Right ventricle myocardium superior (tissue), 1 donor: ENCODE results near the gene CRX. TPM values are rescaled to one million over a fixed set of nuclear protein-coding genes. Genes with fewer than 3 reads are reported as not detected.
"Not testable (repeated sequence)": the region's sequence is repeated elsewhere in the genome, so short reads cannot be mapped to it uniquely, and the experiment has no call there.

Source experiments
- ATAC-seq: fragments of 200-7000 bp; cut with Tn5 transposase; one replicate; pipeline ENCODE4 v1.9.1; 2020; ENCODE audit warnings: mild to moderate bottlenecking; ENCODE audit not compliant: poor library complexity
- DNase-seq: peaks from one replicate; pipeline ENCODE4 v3.0.0-alpha.2; 2020
- intact Hi-C: fragments of 100-400 bp; cut with DNase I; formaldehyde crosslinking; loops from one replicate; pipeline ENCODE4 v1.11.2; 2022
- long read RNA-seq: library from polyadenylated mRNA; unstranded; transcript quantifications from one replicate; pipeline ENCODE4 v2.0.0, GENCODE V29; 2021
- total RNA-seq: library from RNA; stranded (reverse); fragmentation: NEBNext Ultra II Directional; extraction: Animal tissue kit (Norgen Biotek cat#: 25700); gene quantifications from one replicate; pipeline ENCODE4 v1.2.1, GENCODE V29; 2021
- donor health status: DM: no; HTN: yes; CAD: no; lungs with severe emphysema.

CRX gene
- not detected for total RNA-seq
- long read RNA-seq = 0 reads

DNA sequence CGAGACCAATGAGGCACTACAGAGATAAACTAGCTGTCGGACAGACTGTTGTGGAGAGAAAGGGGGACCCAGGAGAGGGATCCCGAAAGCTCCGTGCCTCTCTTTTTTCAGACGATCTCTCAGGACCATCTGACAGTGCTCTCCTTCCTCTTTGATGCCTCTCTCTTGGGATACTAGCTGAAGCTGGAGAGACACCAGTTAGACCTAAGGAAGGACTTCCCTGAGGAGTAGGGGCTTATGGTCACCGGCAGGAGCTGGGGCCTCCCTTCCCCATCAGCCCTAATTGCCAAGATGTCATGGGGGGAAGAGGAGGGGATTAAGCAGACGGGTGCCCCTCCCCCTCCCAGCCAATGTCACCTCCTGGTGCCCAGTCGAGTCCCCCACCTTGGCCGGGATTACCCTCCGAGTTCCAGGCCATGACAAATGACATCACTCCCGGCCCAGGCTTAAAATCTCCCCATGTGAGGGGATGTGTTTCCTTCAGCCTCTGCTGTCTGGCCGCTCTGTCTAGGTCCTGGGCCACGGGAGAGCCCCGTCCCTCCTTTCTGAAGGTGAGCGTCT is at the start of gene CRX:
Gene CRX (plus strand): TSS at position 478 of the 561 bp plus-strand sequence. CDS start 12,507 bp downstream, outside the sequence.
- ATAC-seq = no peak
- intact Hi-C loops = no loop called here
- no peak for DNase-seq

GRCh38 chr19:47776568-47776967 is 45.2 kb upstream of the CRX start:
- DNase-seq (no peak), ATAC-seq (no peak)
- intact Hi-C loops = no loop called here

DNA sequence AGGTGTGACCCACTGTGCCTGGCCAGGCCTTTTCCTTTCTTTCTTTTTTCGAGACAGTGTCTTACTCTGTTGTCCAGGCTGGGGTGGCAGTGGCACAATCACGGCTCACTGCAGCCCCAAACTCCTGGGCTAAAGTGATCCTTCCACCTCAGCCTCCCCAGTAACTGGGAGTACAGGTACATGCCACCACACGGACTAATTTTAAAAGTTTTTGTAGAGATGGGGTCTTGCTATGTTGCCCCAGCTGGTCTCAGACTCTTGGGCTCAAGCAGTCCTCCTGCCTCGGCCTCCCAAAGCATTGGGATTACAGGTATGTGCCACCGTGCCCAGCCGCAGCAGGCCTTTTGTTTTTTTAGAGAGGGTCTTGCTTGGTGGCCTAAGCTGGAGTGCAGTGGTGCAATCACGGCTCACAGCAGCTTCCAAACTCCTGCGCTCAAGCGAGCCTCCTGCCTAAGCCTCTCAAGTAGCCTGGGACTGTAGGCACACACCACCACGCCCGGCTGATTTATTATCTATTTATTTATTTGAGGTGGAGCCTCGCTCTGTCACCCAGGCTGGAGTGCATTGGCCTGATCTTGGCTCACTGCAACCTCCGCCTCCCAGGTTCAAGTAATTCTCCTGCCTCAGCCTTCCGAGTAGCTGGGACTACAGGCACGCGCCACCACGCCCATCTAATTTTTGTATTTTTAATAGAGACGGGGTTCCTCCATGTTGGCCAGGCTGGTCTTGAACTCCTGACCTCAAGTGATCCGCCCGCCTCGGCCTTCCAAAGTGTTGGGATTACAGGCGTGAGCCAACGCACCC is 44.3 kb upstream of the CRX start:
- DNase-seq, ATAC-seq, intact Hi-C loops: not testable (repeated sequence)

DNA sequence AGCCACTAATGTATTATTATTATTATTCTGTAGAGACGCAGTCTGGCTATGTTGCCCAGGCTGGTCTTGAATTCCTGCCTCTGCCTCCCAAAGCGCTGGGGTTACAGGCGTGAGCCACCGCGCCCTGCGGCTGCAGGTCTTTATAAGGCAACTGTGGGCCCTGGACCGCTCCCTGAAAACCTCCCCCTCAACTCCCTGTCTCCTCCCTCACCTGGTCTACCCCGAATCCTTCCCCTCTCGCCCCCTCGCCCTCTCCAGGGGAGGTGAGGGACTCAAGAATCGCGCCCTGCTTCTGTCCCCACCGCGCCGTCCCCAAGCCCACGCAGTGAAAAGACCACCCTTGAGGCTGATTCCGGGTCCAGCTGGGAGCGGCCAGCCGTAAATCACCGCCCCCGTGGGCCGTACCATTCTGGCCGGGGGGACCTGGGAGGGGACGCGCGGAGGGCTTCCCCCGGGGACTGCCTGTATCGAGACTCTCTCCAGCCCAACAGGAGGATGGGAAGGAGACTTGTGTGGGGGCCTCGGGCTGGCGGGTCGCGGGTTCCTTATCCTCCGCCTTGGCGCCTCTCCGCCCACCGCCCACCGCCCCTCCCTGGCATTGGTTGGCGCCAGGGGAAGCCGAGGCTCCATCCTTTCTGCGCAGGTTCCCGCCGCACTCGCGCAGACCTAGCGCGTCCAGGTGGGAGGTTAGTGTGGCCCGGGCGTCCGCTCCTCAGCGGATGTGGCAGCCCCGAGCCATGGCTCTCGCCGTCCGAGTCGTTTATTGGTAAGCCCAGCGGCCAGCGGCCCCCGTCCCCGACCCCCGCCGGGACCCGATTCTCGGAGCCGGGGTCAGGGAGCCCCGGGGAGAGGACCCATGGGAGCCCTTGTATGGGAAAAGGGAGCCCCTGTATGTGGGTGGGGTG is 43.4 kb upstream of the CRX start, which contains the start of gene SELENOW:
Gene SELENOW (plus strand): TSS at position 655 of the 905 bp plus-strand sequence. CDS start 83 bp downstream, at position 738.
- DNase-seq (peak; percentile 84), ATAC-seq (peak; percentile 90)
- intact Hi-C loops = no loop called here

- DNase-seq = peak; percentile 50
- intact Hi-C loops = no loop called here
- peak; percentile 46 for ATAC-seq
These were observed 42.8 kb upstream of the CRX start for GRCh38 chr19:47778954-47779351.

- intact Hi-C loops = no loop called here
- DNase-seq (peak; percentile 85), ATAC-seq (peak; percentile 76)
These were observed 42.1 kb upstream of the CRX start for GRCh38 chr19:47779524-47780214.

DNA sequence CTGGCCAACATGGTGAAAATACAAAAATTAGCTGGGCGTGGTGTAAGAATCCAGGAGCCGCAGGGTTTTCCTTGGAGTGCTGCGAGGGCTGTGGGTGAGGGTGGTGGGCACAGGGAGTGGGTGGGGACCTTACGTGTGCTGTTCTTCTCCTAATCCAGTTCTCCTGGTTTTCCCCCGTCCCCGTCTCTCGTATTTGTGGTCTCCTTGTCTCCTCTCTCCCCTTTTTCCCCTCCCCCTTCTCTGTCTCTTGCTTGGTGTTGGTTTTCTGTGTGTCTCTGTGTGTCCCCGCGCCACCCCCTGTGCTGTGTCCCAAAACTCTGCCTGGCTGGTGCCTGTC is 41.6 kb upstream of the CRX start:
- ATAC-seq (no peak), DNase-seq (no peak)
- intact Hi-C loops = no loop called here

- ATAC-seq (no peak), DNase-seq (peak; percentile 63)
- intact Hi-C loops = no loop called here
These were observed 40.0 kb upstream of the CRX start for GRCh38 chr19:47781590-47782262.

GRCh38 chr19:47786566-47786965 is 35.2 kb upstream of the CRX start:
- intact Hi-C loops = no loop called here
- DNase-seq (no peak), ATAC-seq (no peak)

GRCh38 chr19:47787307-47787706 is 34.4 kb upstream of the CRX start:
- ATAC-seq, intact Hi-C loops, DNase-seq: not testable (repeated sequence)

DNA sequence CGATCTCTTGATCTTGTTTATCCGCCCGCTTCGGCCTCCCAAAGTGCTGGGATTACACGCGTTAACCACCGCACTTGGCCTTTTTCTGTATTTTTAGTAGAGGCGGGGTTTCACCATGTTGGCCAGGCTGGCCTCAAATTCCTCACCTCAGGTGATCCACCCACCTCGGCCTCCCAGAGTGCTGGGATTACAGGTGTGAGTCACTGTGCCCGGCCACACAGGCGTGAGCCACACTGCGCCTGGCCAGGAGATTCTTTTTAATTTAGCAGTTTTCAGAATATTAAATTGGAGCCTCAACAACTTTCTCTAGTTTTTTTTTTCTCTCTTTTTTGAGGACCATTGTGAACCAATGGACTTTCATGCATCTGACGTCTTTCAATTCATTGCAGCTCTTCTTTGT is 31.9 kb upstream of the CRX start:
- DNase-seq = not testable (repeated sequence)
- intact Hi-C loops = loop anchor here (2.0 kb wide), 1 partner anchor 23 kb away; no protein-coding TSS in a partner anchor

GRCh38 chr19:47790398-47790814 is 31.3 kb upstream of the CRX start:
- peak; percentile 90 for DNase-seq
- peak; percentile 60 for ATAC-seq
- intact Hi-C loops = no loop called here

More for the DNA sequence above, 31.9 kb upstream of the CRX start:
- not testable (repeated sequence) for ATAC-seq

DNA sequence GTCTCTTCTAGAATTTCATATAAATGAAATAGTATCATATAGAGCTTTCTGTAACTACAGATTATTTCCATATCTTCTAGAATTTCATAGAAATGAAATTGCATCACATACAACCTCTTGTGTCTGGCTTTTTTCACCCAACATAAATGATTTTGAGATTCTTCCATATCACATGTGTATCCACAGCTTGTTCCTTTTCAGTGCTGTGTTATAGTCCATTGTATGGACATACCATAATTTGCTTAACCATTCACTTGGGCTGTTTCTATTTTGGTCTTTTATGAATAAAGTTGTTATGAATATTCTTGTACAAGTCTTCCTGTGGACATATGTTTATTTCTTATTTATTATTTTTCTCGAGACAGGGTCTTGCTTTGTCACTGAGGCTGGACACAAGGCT is 29.1 kb upstream of the CRX start:
- intact Hi-C loops = no loop called here
- DNase-seq = no peak
- ATAC-seq = no peak

DNA sequence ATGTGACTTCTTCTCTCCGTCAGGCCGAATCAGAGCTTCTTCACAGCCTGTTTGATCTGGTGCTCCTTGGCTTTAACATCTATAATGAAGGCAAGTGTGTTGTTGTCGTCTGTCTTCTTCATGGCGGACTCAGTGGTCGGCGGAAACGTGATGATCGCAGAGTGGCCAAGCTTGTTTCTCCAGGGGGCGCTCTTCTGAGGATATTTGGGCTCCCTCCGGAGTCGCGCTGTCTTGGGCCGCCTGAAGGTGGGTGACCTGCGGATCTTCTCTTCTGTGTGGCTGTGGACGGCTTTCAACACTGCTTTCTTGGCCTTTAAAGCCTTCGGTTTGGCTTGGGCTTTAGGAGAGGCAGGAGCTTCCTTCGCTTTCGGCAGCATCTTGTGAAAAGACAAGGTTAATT is 27.2 kb upstream of the CRX start:
- intact Hi-C loops = no loop called here
- ATAC-seq = no peak
- DNase-seq = no peak

DNA sequence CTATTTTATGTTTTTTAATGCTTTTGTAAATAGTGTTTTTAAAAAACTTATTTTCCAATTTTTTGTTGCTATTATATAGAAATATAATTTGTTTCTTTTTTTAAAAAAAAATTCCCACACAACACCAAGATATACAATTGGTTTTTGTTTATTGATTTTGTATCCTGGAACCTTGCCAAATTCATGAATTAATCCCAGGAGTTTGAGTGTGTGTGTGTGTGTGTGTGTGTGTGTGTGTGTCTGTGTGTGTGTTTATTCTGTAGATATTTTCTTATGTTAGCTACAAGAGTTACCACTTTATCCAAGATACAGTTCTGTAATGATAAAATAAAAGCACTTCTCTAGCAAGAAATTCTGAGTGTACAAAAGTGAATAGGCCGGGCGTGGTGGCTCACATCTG is 25.0 kb upstream of the CRX start:
- intact Hi-C loops = no loop called here
- no peak for DNase-seq
- no peak for ATAC-seq

DNA sequence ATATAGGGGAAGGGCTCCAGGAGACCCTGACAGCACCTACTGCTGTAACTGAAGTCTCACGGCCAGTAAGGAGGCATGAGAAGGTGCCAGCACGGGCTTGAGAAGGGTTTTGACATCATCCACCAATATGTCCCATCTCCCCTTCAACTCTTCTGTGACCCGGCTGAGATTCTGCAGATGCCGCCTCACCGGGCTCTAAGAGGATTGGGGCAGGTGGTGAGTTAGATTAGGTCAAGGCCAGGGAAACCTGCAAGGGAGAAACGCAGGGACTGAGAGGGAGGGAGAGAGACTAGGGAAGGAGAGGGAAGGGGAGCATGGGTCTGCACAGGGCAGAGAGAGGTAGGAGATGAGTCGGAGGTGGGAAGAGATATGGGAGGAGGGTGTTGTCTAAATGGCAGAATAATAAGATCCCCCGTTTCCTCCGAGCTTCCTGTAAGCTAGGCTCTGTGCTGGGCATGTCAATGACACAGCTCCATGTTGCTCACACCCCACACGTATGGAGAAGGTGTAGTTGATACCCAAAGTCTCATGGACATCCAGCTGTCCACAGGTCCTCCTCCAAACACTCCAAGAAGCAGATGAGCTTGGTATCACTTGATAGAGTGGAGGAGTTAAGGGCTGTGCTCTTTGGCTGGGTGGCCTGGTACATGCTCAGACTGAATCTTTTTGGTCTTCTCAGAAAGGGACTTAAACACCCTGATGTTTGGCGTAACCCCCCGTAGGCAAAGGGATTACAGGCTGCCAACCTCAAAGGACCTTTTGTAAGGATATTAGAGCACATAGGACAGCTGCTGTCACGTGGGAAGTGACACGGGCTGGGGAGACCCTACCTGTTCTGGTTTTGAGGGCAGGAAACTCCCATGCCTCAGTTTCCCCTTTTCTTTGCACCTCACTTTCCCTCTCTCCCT is 23.5 kb upstream of the CRX start:
- intact Hi-C loops = no loop called here
- ATAC-seq = no peak
- no peak for DNase-seq

DNA sequence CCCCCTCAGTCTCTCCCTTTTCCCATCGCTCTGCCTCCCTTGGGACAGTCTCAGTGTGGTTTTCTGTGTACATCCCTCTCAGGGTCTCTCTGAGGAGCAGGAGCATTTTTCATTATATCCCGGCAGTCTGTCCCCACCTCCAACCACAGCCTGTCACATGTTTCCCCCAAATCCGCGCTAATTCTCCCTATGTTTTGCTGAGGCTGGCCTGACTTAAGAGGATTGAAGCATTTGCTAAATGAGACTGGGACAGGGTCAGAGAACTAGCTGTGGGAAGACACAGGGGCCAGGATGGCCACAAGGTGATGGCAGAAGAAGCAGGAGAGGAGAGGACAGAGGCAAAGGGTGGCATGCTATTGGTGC is 22.9 kb upstream of the CRX start:
- ATAC-seq (no peak), DNase-seq (no peak)
- intact Hi-C loops = no loop called here
